Suprapubic skin (tissue), 4 donors: Measurements from ENCODE around the gene TGFB2. TPM values are rescaled to one million over a fixed set of nuclear protein-coding genes. Genes with fewer than 3 reads are reported as not detected.

Experiments
- DNase-seq, 2 donors: peaks; one replicate each; pipeline ENCODE4 v3.0.0-alpha.2; 2019; ENCODE audit warnings: low spot score in 2 of 2
- H3K27ac ChIP-seq: fragments of 200-600 bp; sonication (generic); one replicate; pipeline ENCODE4 v1.5.1; 2019
- H3K27me3 ChIP-seq: fragments of 200-600 bp; sonication (generic); one replicate; pipeline ENCODE4 v1.5.1; 2019
- H3K36me3 ChIP-seq: fragments of 200-600 bp; sonication (generic); one replicate; pipeline ENCODE4 v1.5.1; 2019
- H3K4me1 ChIP-seq: fragments of 200-600 bp; sonication (generic); one replicate; pipeline ENCODE4 v1.5.1; 2019
- H3K4me3 ChIP-seq: fragments of 200-600 bp; sonication (generic); one replicate; pipeline ENCODE4 v1.5.1; 2019; ENCODE audit warnings: mild to moderate bottlenecking
- H3K9me3 ChIP-seq: fragments of 200-600 bp; sonication (generic); one replicate; pipeline ENCODE4 v1.5.1; 2019
- EP300 ChIP-seq: sonication (generic); formaldehyde crosslinking; IDR thresholded peaks from one replicate; pipeline ENCODE4 v1.6.1; 2017; ENCODE audit warnings: antibody characterized with exemption
- POLR2A ChIP-seq, 2 donors: fragments of 450-650 bp; IDR thresholded peaks; one replicate each; pipeline ENCODE4 v1.6.1; 2017; ENCODE audit warnings: antibody characterized with exemption in 2 of 2, mild to moderate bottlenecking in 2 of 2, moderate library complexity in 2 of 2
- POLR2AphosphoS5 ChIP-seq, 3 donors: sonication (generic); formaldehyde crosslinking; IDR thresholded peaks; one replicate each; pipeline ENCODE4 v1.6.1; 2017; ENCODE audit warnings: antibody characterized with exemption in 3 of 3
- WGBS: methylation state at CpG from one replicate; pipeline ENCODE4 v1.1.5; 2018; 5-methylcytosine and 5-hydroxymethylcytosine counted together
- total RNA-seq, 4 donors: library from RNA; depleted of rRNA; stranded (reverse); fragments of >200 nt; gene quantifications; one replicate each; pipeline ENCODE4 v1.1.0, GENCODE V29; 2016
- TF ChIP-seq, protein P1 (sequence below), 2 donors: fragments of 200-600 bp in 1 of 2; fragments of 450-650 bp in 1 of 2; sonication (generic) in 1 of 2; IDR thresholded peaks; one replicate each; pipeline ENCODE4 v1.5.1; 2016 to 2019; ENCODE audit warnings: antibody characterized with exemption in 2 of 2, mild to moderate bottlenecking in 1 of 2, moderate library complexity in 1 of 2

Gene TGFB2
- total RNA-seq, 4 donors from 2014 or later = 0.60 to 3.9 (median 3.0) TPM

DNA sequence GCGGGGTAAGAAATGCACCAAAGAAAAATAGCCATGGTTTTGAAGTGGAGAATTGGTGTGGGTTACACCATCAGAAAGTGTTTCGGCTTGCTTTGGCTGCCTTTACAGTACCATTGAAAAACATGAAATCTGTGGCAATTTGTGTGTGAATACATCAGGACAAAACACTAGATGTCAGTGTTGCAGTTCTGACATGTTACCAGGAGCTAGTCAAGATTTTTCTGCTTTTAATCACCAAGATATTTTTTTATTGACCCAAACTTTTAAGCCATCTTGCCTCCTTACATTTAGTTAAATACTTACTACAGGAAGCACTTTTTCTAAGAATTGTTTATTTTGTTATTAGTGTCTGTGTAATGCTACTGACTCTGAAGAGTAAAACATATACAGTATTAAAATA is 45.7 kb upstream of the TGFB2 start:
- peaks cover 1% of the 10 kb centered on the region for H3K36me3 ChIP-seq
- H3K27ac ChIP-seq = no peak overlapping the region
- no peaks in the 10 kb centered on the region for H3K27me3 ChIP-seq
- H3K4me1 ChIP-seq = no peaks in the 10 kb centered on the region
- TF ChIP-seq, protein P1, sequence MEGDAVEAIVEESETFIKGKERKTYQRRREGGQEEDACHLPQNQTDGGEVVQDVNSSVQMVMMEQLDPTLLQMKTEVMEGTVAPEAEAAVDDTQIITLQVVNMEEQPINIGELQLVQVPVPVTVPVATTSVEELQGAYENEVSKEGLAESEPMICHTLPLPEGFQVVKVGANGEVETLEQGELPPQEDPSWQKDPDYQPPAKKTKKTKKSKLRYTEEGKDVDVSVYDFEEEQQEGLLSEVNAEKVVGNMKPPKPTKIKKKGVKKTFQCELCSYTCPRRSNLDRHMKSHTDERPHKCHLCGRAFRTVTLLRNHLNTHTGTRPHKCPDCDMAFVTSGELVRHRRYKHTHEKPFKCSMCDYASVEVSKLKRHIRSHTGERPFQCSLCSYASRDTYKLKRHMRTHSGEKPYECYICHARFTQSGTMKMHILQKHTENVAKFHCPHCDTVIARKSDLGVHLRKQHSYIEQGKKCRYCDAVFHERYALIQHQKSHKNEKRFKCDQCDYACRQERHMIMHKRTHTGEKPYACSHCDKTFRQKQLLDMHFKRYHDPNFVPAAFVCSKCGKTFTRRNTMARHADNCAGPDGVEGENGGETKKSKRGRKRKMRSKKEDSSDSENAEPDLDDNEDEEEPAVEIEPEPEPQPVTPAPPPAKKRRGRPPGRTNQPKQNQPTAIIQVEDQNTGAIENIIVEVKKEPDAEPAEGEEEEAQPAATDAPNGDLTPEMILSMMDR (IDR thresholded peaks at IDR 0.05) = peak in 1 of 2 donors; percentile 21
- TF ChIP-seq POLR2A (IDR thresholded peaks at IDR 0.05) = no peak
- H3K9me3 ChIP-seq = no peaks in the 10 kb centered on the region
- 57% methylated on average over 2 of the region's 2 CpGs for WGBS
- no peak for DNase-seq
- no peak overlapping the region for H3K4me3 ChIP-seq

- no peak for TF ChIP-seq POLR2A (IDR thresholded peaks at IDR 0.05)
- TF ChIP-seq EP300 = no peak
- TF ChIP-seq, protein P1 (IDR thresholded peaks at IDR 0.05) = no peak
- no peak for TF ChIP-seq POLR2AphosphoS5 (IDR thresholded peaks at IDR 0.05)
- no peak for DNase-seq
- WGBS = 100% methylated on average over 1 of the region's 1 CpG
These were observed 43.9 kb upstream of the TGFB2 start for GRCh38 chr1:218301217-218301616.

DNA sequence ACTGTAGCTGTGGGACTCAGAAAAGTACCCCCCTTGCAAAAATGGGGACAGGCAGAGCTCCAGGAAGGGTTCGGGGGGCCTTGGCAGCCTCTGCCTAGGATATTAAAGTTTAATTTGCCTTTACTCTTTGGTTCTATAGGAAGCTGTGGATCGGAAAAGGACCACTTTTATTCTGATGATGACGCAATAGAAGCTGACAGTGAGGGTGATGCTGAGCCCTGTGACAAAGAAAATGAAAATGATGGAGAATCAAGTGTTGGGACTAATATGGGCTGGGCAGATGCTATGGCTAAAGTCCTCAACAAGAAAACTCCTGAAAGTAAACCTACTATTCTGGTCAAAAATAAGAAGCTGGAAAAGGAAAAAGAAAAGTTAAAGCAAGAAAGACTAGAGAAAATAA is 43.0 kb upstream of the TGFB2 start:
- Histone ChIP-seq H3K9me3 (no peaks in the 10 kb centered on the region), H3K27me3 (no peaks in the 10 kb centered on the region), H3K36me3 (peaks cover 12% of the 10 kb centered on the region), H3K27ac (no peak overlapping the region), H3K4me3 (no peak overlapping the region), H3K4me1 (no peaks in the 10 kb centered on the region)
- WGBS = 95% methylated on average over 3 of the region's 3 CpGs
- TF ChIP-seq, protein P1 (IDR thresholded peaks at IDR 0.05) = no peak
- TF ChIP-seq POLR2A (IDR thresholded peaks at IDR 0.05) (no peak), POLR2AphosphoS5 (IDR thresholded peaks at IDR 0.05) (no peak), EP300 (no peak)
- no peak for DNase-seq

More at GRCh38 chr1:218301217-218301616, 43.9 kb upstream of the TGFB2 start:
- Histone ChIP-seq H3K36me3 (peaks cover 11% of the 10 kb centered on the region), H3K27me3 (no peaks in the 10 kb centered on the region), H3K4me3 (no peak overlapping the region), H3K9me3 (no peaks in the 10 kb centered on the region), H3K27ac (no peak overlapping the region), H3K4me1 (no peaks in the 10 kb centered on the region)

- peaks cover 16% of the 10 kb centered on the region for H3K36me3 ChIP-seq
- no peak overlapping the region for H3K4me3 ChIP-seq
- no peaks in the 10 kb centered on the region for H3K4me1 ChIP-seq
- DNase-seq = no peak
- TF ChIP-seq EP300 = no peak
- no peak for TF ChIP-seq POLR2AphosphoS5 (IDR thresholded peaks at IDR 0.05)
- TF ChIP-seq, protein P1 (IDR thresholded peaks at IDR 0.05) = no peak
- H3K27me3 ChIP-seq = no peaks in the 10 kb centered on the region
- H3K9me3 ChIP-seq = no peaks in the 10 kb centered on the region
- H3K27ac ChIP-seq = no peak overlapping the region
These were observed 41.8 kb upstream of the TGFB2 start for GRCh38 chr1:218303176-218303879.

DNA sequence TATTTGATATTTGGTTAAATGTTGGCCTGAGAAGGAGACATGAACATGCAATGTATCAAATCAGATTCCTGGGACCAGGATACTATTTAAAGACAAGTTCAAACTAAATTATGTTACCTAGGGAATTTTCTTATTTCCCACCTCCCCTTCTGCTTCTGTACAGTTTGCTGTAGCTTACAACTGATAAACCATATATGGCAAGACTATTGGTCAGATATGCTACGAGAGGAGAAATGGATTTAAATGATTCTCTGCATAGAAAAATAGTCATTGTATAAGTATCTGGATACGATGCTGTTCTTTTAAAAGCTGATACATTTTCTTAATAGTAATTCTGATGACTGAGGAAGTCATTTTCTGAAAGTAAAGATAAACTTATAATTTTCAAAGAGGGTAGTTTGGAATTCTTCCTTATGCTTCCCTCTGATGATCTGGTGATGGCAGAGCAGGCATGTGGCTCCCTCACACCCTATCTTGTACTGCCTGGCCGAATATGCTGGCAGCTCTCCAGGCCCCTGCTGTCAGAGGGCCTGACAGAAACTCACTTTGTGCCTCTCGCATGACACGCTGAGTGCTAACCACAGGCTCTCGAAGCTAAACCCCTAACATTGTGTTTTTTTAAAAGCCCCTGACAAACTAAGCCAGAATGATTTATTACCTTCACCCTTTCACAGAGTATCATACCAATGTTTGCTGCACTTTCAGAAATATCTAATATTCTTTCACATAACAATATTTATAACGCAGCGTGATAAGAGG is 40.7 kb upstream of the TGFB2 start:
- Histone ChIP-seq H3K27ac (no peak overlapping the region), H3K27me3 (no peaks in the 10 kb centered on the region), H3K36me3 (peaks cover 16% of the 10 kb centered on the region), H3K4me3 (no peak overlapping the region), H3K9me3 (no peaks in the 10 kb centered on the region), H3K4me1 (no peaks in the 10 kb centered on the region)
- 73% methylated on average over 8 of the region's 8 CpGs for WGBS
- DNase-seq = no peak
- TF ChIP-seq POLR2AphosphoS5 (IDR thresholded peaks at IDR 0.05) = no peak
- TF ChIP-seq POLR2A (IDR thresholded peaks at IDR 0.05) = no peak
- TF ChIP-seq, protein P1 (IDR thresholded peaks at IDR 0.05) = no peak
